HG03280 (cell line): ENCODE measurements around the gene BRMS1L.
A peak's percentile ranks its signal among the peaks of the same experiment; 100 is the strongest.
"Not testable (repeated sequence)": the region's sequence is repeated elsewhere in the genome, so short reads cannot be mapped to it uniquely, and the experiment has no call there.

Source experiments
- ATAC-seq: cut with Tn5 transposase; IDR thresholded peaks from one replicate; pipeline ENCODE4 v1.9.1; 2021; ENCODE audit warnings: mild to moderate bottlenecking, moderate library complexity; ENCODE audit not compliant: unreplicated experiment

BRMS1L gene

DNA sequence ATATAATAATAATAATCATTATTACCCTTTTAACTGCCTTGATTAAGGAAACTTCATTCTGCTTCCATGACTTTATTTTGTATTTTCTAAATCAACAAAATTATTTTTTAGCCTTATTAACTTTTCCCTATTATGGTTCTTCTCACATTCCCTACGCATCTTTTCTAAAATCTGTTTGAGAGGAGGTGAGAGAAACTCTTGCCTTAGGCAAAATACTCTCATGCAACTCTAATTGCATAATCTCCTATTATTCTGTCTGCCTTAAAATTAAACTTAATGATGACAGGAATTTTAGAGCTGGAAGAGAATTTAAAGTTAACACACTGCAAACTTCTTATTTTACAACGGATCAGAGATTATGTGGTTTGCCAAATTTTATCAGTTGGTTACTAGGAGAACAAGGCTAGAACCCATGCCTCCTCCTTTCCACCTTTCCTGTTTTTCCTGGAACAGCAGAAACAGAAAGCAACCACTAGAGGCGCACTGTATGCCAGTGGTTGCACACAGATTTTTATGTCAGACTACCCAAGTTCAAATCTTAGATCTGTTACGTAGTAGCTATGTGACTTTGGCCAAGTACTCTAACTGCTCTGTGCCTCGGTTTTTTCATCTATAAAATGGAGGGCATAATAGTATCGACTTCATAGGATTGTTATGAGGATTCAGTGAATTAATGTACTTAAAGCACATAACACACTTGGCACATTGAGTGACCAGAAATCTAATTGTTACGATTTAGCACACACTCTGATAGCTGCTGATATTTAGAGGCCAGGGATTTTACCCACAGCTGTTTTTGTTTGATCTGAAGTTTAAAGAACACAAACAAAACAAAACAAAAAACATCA is 4.3 kb upstream of the BRMS1L start:
- ATAC-seq: no peak

GRCh38 chr14:35822501-35822900 is 3.6 kb upstream of the BRMS1L start:
- no peak for ATAC-seq

DNA sequence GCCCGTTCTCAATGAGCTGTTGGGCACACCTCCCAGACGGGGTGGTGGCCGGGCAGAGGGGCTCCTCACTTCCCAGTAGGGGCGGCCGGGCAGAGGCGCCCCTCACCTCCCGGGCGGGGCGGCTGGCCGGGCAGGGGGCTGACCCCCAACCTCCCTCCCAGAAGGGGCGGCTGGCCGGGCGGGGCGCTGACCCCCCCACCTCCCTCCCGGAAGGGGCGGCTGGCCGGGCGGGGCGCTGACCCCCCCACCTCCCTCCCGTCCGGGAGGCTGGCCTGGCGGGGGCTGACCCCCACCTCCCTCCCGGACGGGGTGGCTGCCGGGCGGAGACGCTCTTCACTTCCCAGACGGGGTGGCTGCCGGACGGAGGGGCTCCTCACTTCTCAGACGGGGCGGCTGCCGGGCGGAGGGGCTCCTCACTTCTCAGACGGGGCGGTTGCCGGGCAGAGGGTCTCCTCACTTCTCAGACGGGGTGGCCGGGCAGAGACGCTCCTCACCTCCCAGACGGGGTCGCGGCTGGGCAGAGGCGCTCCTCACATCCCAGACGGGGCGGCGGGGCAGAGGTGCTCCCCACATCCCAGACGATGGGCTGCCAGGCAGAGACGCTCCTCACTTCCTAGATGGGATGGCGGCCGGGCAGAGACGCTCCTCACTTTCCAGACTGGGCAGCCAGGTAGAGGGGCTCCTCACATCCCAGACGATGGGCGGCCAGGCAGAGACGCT is 1.5 kb upstream of the BRMS1L start:
- not testable (repeated sequence) for ATAC-seq

DNA sequence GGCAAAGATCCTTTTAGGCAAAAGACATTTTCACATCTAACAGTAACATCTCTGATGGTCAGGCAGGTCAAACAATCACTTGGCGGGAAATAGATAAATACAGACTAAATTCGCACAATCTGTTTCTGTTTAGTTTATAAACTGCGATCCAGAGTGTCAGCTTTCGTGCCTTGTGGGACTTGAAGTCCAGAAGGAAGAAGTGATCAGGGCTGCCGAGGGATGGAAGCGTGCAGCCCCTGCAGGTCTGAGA is 245 bp upstream of the BRMS1L start:
- ATAC-seq: no peak

DNA sequence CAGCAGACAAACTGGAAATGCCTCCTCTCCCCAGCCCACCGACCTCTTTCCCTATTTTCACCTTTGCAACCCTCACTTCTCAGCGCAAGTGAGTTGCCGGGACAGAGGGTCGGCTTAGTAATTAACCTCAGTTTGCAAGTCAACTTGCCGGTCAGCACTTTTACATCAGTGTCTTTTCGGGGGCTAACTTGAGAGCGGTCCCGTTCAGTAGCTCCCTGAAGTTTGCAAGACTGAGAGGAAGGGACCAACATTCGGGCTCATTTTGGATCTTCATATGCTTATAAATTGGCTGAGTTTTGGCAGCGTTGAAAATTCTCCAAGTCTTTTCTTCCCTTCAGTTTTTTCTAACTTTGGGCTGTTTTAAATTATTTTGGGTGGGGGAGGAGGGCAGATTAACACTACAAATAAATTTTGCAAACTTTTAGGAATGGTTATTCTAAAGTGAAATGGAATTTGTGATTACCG is 846 bp downstream of the BRMS1L start:
- ATAC-seq: no peak

DNA sequence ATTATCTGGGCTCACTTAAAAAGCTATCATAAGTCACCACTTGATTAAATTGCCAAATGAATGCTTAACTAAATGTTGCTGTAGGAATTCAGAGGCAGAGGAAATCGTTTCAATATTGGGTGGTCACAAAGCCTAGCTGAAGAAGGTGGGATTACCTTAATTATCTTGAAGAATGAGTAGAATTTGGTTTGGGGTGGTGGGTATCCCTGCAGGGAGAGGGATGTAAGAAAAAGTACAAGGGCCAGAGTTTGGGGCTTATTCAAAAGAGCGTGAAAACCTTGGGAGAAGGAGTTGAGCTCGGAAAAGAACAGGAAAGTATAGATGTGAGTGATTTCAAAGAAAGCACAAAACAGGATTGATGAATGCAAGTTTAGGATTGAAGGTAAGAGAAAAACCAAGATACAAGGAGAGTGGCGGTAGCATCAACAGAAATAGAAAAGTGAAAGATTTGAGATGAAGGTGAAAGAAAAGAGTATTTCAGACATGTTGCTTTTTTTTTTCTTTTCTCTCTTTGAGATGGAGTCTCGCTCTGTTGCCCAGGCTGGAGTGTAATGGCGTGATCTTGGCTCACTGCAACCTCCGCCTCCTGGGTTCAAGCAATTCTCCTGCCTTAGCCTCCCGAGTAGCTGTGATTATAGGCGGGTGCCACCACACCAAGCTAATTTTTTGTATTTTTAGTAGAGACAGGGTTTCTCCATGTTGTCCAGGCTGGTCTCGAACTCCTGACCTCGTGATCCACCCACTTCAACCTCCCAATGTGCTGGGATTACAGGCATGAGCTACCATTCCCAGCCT is 1.7 kb downstream of the BRMS1L start:
- ATAC-seq: no peak

GRCh38 chr14:35829449-35829848 is 3.3 kb downstream of the BRMS1L start:
- no peak for ATAC-seq

DNA sequence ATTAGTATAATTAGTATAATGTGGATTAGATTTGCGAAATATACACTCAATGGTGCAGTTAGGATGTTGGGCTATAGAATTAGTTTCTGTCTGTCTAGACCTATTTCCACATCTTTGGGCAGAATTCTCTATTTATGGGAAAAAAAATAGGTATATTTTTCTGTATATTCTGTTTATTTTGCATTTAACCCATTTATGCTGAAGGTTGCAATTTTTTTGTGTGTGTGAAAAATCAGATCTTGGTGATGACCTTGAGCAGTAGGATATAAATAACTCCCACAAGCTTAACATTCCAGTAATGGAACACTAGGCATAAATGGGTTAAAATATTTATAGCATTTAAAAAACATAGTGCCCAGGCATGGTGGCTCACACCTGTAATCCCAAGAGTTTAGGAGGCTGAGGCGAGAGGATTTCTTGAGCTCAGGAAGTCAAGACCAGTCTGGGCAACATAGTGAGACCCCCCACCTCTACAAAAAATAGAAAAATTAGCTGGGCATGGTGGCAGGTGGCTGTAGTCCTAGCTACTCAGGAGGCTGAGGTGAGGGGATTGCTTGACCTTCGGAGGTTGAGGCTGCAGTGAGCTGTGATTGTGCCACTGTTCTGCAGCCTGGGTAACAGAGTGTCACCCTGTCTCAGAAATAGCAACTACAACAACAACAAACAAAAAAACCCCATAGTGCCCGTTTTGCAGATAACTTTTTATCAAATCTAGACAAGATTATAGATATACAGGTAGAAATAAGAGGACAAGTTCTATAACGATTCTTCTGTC is 9.3 kb downstream of the BRMS1L start:
- ATAC-seq: no peak

GRCh38 chr14:35841704-35842103 is 15.6 kb downstream of the BRMS1L start:
- ATAC-seq: not testable (repeated sequence)

GRCh38 chr14:35842245-35842644 is 16.1 kb downstream of the BRMS1L start:
- ATAC-seq: not testable (repeated sequence)

DNA sequence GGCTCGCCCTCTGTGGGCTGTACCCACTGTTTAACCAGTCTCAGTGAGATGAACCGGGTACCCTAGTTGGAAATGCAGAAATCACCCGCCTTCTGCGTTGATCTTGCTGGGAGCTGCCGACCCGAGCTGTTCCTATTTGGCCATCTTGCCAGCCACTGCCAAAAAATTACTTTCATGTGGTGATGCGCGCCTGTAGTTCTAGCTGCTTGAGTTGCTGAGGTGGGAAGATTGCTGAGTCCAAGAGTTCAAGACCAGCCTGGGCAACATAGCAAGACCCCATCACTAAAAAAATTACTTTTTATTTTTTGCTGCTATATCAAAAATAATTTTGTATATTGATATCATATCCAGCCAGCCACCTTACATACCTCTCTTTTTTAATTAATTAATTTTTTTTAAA is 18.4 kb downstream of the BRMS1L start:
- ATAC-seq: no peak

GRCh38 chr14:35847636-35848035 is 21.5 kb downstream of the BRMS1L start:
- no peak for ATAC-seq

GRCh38 chr14:35849122-35849521 is 23.0 kb downstream of the BRMS1L start:
- no peak for ATAC-seq

- no peak for ATAC-seq
Observed at GRCh38 chr14:35851823-35852222, 25.7 kb downstream of the BRMS1L start.

- no peak for ATAC-seq
Observed at GRCh38 chr14:35853225-35853624, 27.1 kb downstream of the BRMS1L start.

- ATAC-seq: no peak
Observed at GRCh38 chr14:35854696-35855270, 28.6 kb downstream of the BRMS1L start.

GRCh38 chr14:35855876-35856481 is 29.8 kb downstream of the BRMS1L start:
- ATAC-seq: peak; percentile 91

GRCh38 chr14:35858521-35859209 is 32.5 kb downstream of the BRMS1L start:
- no peak for ATAC-seq

DNA sequence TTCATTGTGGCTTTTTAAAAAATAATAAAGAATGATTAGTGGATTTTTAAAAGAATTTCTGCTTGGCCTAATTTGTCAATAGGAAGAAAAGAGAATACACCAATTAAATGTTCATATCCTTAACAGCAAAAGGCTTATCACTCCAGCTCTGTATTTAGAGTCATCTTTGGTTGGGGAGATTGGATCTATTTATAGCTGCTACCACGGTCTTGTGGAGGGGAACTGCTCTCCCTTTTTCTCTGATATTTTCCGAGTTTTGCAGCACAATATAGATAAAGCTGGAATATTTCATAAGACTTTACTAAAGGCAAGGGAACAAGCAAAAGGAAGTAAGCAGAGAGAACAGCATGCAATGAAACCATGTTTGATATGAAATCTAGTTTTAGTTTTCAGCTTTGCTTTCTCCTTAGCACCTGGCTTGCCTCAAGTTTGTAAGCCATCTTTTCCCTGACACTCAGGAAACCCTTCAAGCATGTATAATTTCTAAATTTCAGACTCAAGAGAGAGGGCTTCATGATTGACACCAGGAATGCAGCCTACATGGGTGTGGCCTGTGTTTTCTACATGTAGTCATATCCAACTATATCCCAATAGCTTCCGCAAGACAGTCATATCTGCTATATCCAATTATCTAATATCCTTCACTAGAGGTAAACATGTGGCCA is 35.2 kb downstream of the BRMS1L start:
- peak; percentile 81 for ATAC-seq
